ENCODE measurements around the gene NT5E.

DNA sequence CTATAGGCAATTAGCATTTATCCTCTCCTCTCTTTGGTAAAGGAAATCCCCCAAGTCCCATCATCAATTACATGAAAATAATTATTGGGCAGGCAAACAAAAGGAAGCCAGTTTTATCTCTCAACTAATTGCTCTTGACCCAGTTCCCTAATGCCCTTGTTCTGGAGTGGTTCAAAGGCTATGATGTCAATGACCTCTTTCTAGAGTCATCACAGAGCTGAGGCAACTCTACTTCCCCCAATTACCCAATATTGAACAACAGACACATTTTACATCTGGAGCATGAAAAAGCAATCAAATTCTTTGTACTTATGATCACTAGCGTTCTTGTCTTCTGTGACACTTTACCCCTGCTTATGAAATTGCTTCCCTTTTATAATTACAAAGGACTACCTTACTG, 43.5 kb downstream of the NT5E start:
- TF ChIP-seq, protein P1, sequence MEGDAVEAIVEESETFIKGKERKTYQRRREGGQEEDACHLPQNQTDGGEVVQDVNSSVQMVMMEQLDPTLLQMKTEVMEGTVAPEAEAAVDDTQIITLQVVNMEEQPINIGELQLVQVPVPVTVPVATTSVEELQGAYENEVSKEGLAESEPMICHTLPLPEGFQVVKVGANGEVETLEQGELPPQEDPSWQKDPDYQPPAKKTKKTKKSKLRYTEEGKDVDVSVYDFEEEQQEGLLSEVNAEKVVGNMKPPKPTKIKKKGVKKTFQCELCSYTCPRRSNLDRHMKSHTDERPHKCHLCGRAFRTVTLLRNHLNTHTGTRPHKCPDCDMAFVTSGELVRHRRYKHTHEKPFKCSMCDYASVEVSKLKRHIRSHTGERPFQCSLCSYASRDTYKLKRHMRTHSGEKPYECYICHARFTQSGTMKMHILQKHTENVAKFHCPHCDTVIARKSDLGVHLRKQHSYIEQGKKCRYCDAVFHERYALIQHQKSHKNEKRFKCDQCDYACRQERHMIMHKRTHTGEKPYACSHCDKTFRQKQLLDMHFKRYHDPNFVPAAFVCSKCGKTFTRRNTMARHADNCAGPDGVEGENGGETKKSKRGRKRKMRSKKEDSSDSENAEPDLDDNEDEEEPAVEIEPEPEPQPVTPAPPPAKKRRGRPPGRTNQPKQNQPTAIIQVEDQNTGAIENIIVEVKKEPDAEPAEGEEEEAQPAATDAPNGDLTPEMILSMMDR (IDR thresholded peaks at IDR 0.05): no peak
- no peak for TF ChIP-seq EZH2phosphoT487 (IDR thresholded peaks at IDR 0.05)
- TF ChIP-seq EZH2 (IDR thresholded peaks at IDR 0.05): no peak
